Measurements from ENCODE around the gene PPP1R16B. TPM values are rescaled to one million over a fixed set of nuclear protein-coding genes. Genes with fewer than 3 reads are reported as not detected.
A peak's percentile ranks its signal among the peaks of the same experiment; 100 is the strongest.

Gene PPP1R16B
- total RNA-seq, 4 donors from 2014 or later, result 0.87 to 5.6 (median 3.6) TPM

DNA sequence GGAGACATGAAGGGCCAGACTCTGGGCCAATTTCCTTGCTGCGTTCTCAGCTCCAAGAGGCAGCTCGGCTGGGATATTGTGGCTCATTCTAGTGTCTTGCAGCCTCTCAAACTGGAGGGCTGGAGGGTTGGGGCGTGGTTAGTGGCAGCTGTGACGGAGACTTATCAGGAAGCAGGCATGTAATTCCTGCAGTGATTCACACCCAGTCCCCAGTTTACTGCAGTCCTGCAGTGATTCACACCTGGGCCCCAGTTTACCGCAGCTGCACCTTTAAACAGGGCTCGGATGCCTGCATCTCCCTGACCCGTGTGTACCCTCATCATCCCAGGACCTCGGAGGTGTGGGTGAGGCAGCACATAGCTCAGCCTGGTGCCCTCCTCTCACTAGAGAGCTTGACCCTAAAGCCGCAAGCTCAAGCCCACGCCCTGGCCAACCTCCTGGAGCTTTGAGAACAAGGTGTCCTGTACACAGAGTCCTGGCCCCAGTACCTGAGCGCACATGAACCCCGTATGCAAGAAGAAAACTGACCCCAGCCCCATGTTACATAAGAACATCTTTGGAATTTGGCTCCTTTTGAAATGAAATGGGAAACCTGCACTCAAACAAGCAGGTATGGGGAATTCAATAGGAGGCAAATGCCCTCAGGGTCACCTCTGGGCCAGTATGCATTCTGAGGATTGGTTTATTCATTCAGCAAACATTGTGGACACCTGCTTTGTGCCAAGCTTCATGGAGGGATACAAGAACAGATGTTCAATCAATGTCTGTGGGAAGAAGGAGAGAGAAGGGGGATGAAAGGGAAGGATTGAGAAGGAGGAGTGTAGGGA is 65.4 kb downstream of the PPP1R16B start:
- no peak overlapping the region for H3K27ac ChIP-seq
- 51% methylated on average over 11 of the region's 12 CpGs for WGBS
- no peaks in the 10 kb centered on the region for H3K36me3 ChIP-seq
- no peak overlapping the region for H3K4me3 ChIP-seq
- peaks cover 44% of the 10 kb centered on the region for H3K27me3 ChIP-seq
- no peaks in the 10 kb centered on the region for H3K4me1 ChIP-seq
- no peak for DNase-seq (ENCODE audit: low spot score in 2 of 2)
- H3K9me3 ChIP-seq, result no peaks in the 10 kb centered on the region
- TF ChIP-seq POLR2AphosphoS5 (IDR thresholded peaks at IDR 0.05), result no peak
- TF ChIP-seq, protein P1, sequence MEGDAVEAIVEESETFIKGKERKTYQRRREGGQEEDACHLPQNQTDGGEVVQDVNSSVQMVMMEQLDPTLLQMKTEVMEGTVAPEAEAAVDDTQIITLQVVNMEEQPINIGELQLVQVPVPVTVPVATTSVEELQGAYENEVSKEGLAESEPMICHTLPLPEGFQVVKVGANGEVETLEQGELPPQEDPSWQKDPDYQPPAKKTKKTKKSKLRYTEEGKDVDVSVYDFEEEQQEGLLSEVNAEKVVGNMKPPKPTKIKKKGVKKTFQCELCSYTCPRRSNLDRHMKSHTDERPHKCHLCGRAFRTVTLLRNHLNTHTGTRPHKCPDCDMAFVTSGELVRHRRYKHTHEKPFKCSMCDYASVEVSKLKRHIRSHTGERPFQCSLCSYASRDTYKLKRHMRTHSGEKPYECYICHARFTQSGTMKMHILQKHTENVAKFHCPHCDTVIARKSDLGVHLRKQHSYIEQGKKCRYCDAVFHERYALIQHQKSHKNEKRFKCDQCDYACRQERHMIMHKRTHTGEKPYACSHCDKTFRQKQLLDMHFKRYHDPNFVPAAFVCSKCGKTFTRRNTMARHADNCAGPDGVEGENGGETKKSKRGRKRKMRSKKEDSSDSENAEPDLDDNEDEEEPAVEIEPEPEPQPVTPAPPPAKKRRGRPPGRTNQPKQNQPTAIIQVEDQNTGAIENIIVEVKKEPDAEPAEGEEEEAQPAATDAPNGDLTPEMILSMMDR (IDR thresholded peaks at IDR 0.05), result no peak
- no peak for TF ChIP-seq EP300 (IDR thresholded peaks at IDR 0.05)
- TF ChIP-seq POLR2A (IDR thresholded peaks at IDR 0.05), result no peak

DNA sequence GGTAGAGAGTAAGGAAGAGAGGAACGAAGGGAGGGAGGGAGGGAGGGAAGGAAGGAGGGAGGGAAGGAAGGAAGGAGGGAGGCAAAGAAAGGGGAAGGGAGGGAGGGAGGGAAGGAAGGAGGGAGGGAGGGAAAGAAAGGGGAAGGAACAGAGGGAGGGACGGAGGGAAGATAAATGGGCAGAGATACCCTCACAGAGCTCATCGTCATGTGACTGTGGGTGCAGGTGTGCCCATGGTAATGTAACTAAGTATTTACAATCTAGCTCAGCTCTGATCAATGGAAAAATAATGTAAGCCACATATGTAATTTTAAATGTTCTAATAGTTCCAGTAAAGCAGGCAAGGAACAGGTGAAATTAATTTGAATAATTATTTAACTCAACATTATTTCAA is 66.1 kb downstream of the PPP1R16B start:
- no peak overlapping the region for H3K27ac ChIP-seq
- H3K27me3 ChIP-seq, result peaks cover 47% of the 10 kb centered on the region
- H3K36me3 ChIP-seq, result no peaks in the 10 kb centered on the region
- TF ChIP-seq, protein P1 (IDR thresholded peaks at IDR 0.05), result no peak
- TF ChIP-seq POLR2AphosphoS5 (IDR thresholded peaks at IDR 0.05) (no peak), EP300 (IDR thresholded peaks at IDR 0.05) (no peak), POLR2A (IDR thresholded peaks at IDR 0.05) (no peak)
- H3K9me3 ChIP-seq, result no peaks in the 10 kb centered on the region
- H3K4me1 ChIP-seq, result no peaks in the 10 kb centered on the region
- DNase-seq (ENCODE audit: low spot score in 2 of 2), result no peak
- 57% methylated on average over 3 of the region's 3 CpGs for WGBS
- no peak overlapping the region for H3K4me3 ChIP-seq

DNA sequence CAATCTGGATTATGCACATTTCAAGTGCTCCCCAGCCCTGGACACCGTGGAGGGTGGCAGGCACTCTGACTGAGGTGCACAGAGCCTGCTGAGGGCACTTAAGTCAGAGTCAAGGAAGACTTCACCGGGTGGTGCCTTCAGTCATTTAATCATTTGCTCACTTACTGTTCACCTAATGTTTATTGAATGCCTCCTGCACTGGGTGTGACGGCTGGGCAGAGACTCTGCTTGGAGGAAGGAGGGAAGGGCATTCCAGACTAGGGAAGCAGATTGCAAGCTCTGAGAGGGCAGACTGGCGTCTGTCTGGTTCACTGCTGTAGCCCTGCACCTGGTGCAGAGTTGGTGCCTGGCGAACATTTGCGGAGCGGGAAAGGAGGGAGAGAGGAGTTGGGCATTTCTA is 66.5 kb downstream of the PPP1R16B start:
- H3K4me1 ChIP-seq, result no peaks in the 10 kb centered on the region
- no peaks in the 10 kb centered on the region for H3K9me3 ChIP-seq
- TF ChIP-seq EP300 (IDR thresholded peaks at IDR 0.05), result no peak
- TF ChIP-seq, protein P1 (IDR thresholded peaks at IDR 0.05), result no peak
- no peak for TF ChIP-seq POLR2A (IDR thresholded peaks at IDR 0.05)
- 74% methylated on average over 7 of the region's 7 CpGs for WGBS
- H3K4me3 ChIP-seq, result no peak overlapping the region
- H3K27ac ChIP-seq, result no peak overlapping the region
- DNase-seq (ENCODE audit: low spot score in 2 of 2), result peak in 1 of 2 donors; percentile 13
- H3K36me3 ChIP-seq, result no peaks in the 10 kb centered on the region
- H3K27me3 ChIP-seq, result peaks cover 47% of the 10 kb centered on the region

DNA sequence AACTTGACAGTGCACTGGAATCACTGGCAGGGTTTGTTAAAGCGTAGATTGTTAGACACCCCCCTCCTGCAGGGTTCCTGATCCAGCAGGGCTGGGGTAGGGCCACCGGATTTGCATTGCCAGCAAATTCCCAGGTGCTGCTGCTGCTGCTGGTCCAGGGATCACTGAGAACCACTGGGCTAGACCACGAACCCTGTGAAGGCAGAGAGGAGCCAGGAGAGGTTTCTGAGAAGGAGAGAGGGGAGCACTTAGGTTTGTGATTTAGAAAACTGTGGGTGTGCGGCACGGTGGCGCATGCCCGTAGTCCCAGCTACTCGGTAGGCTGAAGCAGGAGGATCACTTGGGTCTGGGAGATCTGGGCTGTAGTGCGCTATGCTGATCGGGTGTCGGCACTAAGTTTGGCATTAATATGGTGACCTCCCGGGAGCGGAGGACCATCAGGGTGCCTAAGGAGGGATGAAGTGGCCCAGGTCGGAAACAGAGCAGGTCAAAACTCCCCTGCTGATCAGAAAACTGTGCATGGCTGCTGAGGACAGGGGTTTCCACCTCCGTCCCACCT is 67.1 kb downstream of the PPP1R16B start:
- peaks cover 47% of the 10 kb centered on the region for H3K27me3 ChIP-seq
- peak in 1 of 2 donors; percentile 36 for DNase-seq (ENCODE audit: low spot score in 2 of 2)
- 83% methylated on average over 15 of the region's 15 CpGs for WGBS
- H3K4me3 ChIP-seq, result no peak overlapping the region
- no peaks in the 10 kb centered on the region for H3K4me1 ChIP-seq
- H3K9me3 ChIP-seq, result no peaks in the 10 kb centered on the region
- TF ChIP-seq EP300 (IDR thresholded peaks at IDR 0.05), result no peak
- TF ChIP-seq POLR2AphosphoS5 (IDR thresholded peaks at IDR 0.05), result no peak
- TF ChIP-seq, protein P1 (IDR thresholded peaks at IDR 0.05), result no peak
- TF ChIP-seq POLR2A (IDR thresholded peaks at IDR 0.05), result no peak
- no peak overlapping the region for H3K27ac ChIP-seq
- H3K36me3 ChIP-seq, result no peaks in the 10 kb centered on the region

DNA sequence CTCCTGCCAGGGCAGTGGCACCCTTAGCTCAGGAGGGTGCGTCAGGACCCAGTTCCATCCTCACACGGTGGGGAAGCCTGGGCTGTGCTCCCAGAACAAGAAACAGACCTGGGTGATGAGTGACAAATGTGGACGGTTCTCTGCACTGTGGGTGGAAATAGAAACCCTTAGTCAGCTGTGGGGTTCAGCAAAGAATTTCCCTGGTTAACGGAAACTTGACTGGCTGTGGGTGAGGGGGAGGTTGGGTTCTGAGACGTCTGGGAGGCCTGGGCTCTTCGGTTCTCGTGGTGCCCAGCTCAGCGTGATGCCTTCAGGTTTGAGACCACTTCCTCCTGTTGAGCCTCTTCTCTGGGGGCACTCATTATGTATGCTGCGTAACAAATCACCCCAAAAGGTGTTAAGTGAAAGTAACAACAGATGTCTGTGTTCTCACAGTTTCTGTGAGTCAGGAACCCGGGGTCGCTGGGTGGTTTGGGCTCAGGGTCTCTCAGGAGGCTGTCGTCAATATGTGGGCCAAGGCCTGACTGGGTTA is 67.6 kb downstream of the PPP1R16B start:
- Histone ChIP-seq H3K36me3 (no peaks in the 10 kb centered on the region), H3K9me3 (no peaks in the 10 kb centered on the region), H3K27me3 (peaks cover 42% of the 10 kb centered on the region), H3K27ac (no peak overlapping the region), H3K4me1 (no peaks in the 10 kb centered on the region), H3K4me3 (no peak overlapping the region)
- WGBS, result 73% methylated on average over 12 of the region's 12 CpGs
- TF ChIP-seq, protein P1 (IDR thresholded peaks at IDR 0.05), result no peak
- TF ChIP-seq POLR2A (IDR thresholded peaks at IDR 0.05) (no peak), POLR2AphosphoS5 (IDR thresholded peaks at IDR 0.05) (no peak), EP300 (IDR thresholded peaks at IDR 0.05) (no peak)
- peak in 1 of 2 donors; percentile 32 for DNase-seq (ENCODE audit: low spot score in 2 of 2)

Measured in suprapubic skin (tissue), 4 donors.